T-helper 1 cell (primary cell): ENCODE data around the gene MED10.

ENCODE experiments used
- DNase-seq, 5 donors: peaks; one replicate each; pipeline ENCODE4 v3.0.0-alpha.2; 2012 to 2020
- total RNA-seq, 4 donors: gene quantifications; one replicate each; lab custom pipeline; 2026; lab: John Stamatoyannopoulos, UW

The MED10 gene
- total RNA-seq = 20.3 to 32.5 (median 26.7) reads per million in 4 donors

- DNase-seq = peak; percentile 89 to 96 (median 93)
These were observed at the start of gene MED10 for GRCh38 chr5:6377905-6378765. MED10 (minus strand) TSS chr5:6378547; CDS start chr5:6378483, 64 bp downstream.

DNA sequence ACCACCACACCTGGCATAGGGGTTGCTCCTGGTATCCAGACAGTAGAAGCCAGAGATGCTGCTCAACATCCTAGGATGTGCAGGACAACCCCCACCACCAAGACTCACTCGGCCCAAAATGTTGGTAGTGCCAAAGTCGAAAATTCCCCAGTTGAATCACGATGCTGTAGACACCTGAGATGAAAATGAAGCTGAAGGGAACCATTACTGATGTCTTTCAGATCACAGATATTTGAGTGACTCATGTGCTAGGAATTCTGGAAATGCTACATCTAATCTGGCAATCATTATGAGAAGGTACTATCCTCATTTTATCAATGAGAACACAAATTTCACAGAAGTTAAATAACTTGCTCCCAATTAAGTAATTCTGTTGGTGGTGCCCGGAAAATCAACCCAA, 49.3 kb upstream of the MED10 start:
- no peak for DNase-seq

GRCh38 chr5:6424700-6425099, 46.4 kb upstream of the MED10 start:
- DNase-seq = no peak

DNA sequence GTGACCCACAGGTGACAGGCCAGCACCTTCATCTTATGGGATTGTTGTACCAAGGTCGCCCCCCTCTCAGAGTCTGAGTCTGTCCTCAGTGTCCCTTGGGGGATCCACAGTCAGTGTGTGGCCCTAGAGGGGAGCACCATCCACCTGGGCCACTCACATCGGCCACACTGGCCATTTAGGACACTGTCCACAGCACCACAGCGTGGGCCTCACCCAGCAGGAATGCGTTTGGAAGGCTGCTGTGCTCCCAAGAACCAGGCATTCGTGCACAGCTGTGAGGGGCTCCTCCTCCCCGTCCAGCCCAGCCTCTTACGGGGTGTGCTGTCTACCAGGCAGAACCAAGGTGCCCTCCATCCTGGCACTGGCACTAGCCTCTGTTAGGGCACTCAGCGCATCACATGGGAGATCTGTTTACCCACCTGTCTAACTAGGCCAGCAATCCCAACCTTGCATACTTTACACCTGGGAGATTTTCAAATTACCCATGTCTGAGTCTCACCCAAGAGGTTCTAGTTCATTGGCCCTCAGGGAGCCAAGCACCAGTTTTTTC, 45.8 kb upstream of the MED10 start:
- DNase-seq = no peak

GRCh38 chr5:6423327-6424109, 45.2 kb upstream of the MED10 start:
- DNase-seq = no peak

DNA sequence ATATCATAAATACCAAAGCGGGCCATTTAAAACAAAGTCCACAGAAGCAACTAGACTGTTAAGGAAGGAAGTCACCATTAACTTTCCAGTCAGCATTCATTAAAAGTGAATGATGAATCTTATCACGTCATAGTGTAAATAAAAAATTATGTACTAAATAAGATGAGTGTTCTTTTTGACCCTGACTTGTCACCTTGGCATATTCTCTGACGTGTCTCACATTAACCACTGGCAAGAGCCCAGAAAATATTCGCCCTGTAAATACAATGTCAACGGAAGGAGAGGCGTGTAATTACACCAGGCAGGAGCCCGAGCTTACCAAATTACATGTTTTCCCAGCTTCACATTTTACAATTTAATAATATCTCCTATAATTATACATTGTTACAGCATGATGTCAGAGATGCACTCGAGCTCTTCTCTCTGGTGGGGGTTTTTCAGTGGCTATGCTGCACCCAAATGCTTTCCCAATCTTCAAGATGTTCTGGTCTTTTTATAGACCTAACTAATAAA, 41.0 kb upstream of the MED10 start:
- no peak for DNase-seq

GRCh38 chr5:6418679-6419276, 40.4 kb upstream of the MED10 start:
- no peak for DNase-seq

DNA sequence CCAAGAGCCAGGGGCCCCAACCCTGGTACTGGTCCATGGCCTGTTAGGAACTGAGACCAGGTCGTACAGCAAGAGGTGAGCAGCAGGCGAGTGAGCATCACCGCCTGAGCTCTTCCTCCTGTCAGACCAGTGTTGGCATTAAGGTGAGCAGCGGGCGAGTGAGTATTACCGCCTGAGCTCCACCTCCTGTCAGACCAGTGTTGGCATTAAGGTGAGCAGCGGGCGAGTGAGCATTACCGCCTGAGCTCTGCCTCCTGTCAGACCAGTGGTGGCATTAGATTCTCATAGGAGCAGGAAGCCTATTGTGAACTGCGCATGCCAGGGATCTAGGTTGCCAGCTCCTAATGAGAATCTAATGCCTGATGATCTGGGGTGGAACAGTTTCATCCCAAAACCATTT, 39.3 kb upstream of the MED10 start:
- DNase-seq = no peak

DNA sequence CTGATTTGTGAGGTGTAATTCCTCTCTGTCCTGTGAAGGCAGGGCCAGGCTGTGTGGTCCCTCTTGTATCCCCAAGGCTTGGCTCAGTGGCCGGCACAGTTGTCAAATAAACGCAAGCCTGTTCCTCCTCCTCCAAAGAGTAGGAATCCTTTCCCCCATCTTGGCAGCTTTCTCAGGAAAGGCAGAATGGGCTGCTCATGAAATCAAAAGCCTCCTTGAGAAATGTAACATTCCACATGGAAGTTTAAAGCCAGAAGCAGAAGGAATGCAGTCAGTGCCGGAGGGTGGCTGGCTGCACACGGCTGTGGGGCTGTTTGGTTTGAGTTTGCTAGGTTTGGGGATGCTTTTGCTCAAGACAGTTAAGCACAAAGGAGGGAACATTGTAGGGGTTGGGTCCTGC, 34.5 kb upstream of the MED10 start:
- no peak for DNase-seq

GRCh38 chr5:6411141-6411540, 32.8 kb upstream of the MED10 start:
- no peak for DNase-seq

- DNase-seq = no peak
These were observed 32.1 kb upstream of the MED10 start for GRCh38 chr5:6410421-6410820.

DNA sequence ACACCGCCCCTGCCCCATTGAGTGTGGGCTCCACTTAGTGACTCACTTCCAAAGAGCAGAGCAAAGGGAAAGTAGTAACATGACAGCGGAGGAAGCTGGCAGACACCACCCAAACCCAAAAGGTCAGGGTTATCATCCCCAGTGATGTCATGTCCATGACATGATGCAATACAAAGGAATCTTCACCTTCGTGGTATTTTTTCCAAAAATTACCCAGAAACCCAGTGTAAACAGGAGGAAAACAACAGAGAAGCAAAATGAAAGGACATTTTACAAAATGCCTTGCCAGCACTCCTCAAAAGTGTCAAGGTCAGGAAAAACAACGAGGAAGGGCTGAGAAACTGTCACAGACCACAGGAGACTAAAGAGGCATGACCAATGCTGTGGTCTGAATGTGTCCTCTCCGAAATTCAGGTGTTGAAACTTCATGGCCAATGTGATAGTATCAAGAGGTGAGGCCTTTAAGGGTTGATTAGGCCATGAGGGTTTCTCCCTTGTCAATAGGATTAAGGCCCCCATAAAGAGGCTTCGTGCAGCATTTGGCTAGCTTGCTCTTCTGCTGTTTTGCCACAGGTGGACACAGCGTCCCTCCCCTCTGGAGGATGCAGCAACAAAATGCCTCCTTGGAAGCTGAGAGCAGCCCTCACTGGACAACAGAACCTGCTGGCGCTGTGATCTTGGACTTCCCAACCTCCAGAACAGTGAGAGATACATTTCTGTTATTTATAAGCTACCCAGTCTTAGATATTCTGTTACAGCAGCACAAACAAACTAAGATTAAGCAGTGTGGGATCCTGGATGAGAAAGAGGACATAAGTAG, 30.5 kb upstream of the MED10 start:
- no peak for DNase-seq

DNA sequence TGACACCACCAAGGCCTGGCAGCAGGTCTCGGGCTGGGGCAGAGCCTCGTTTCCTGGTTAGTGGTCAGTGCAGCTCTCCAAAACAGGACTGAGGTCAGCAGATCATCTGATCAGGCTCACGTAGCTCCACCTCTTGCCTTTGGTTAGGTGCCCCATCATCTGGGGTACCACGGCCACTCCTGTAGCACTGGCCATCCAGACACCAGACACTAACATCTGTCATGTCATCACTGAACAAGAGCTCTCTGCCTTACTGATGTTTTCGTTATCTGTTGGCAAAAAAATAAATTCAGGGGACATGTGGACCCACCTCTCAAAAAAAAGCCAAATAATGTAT, 29.9 kb upstream of the MED10 start:
- DNase-seq = no peak

DNA sequence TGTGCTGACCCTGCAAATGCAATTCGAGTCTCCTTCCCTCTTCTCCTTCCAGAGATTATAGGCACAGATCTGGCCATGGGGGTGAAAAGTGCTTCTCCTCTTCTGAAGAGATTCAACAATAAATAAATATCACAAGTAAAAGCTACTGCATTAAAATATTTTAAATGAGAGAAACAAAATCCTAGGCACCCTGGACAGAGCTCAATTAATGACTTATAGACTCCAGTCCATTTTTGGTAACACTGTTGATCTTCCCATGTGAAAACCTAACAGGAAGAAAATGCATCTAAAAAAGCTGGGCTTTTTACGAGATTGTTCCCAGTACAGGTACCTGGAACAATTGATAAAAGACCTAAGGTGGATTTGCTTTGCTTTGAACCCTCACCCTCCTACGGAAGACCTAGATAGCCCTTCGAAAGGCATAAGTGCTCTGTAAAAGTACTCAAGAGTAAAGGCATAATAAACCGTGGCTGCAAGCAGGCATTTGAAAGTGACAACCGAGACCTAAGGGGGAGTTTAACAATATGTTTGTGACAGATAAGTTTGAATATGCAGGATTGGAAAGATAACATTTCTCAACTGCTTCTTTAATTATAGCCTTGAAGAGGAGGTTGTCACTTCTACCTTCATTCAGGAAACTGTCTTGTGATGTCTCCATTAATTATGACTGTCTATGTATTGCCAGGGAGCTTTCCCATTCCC, 29.4 kb upstream of the MED10 start:
- DNase-seq = no peak

- no peak for DNase-seq
These were observed 27.2 kb upstream of the MED10 start for GRCh38 chr5:6405591-6405990.

- no peak for DNase-seq
These were observed 25.8 kb upstream of the MED10 start for GRCh38 chr5:6404129-6404528.

DNA sequence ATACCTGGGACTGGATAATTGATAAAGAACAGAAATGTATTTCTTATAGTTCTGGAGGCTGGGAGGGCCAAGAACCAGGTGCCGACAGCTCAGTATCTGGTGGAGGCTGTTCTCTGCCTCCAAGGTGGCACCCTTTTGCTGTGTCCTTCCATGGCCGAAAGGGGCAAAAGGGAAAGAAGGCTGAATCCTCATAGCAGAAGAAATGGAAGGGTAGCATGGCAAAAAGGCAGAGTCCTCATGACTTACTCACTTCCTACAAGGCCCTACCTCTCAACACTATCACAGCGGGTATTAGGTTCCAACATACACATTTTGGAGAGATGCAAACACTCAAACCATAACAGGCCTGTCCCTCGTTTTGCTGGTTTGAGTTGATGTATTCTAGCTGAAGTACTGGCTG, 25.1 kb upstream of the MED10 start:
- no peak for DNase-seq

- DNase-seq = no peak
These were observed 24.6 kb upstream of the MED10 start for GRCh38 chr5:6402939-6403338.

DNA sequence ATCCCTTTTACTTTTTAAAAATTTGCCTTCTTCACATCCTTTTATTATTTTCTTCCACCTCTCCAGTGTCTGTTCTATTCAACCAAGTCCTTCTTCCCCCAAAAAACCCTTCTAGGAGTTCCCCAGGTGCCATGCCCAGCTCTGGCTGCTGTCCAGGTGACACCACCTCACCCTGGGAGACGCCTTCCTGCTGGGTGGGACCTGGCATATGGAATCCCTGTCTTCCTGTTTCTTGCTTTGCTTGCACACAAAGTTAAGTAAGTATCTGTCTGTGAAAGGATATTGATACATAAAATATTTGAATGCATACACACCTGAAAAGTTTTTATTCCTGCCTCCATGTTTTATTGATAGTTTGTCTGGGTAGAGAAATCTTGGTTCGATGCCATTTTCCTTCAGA, 23.1 kb upstream of the MED10 start:
- DNase-seq = no peak

DNA sequence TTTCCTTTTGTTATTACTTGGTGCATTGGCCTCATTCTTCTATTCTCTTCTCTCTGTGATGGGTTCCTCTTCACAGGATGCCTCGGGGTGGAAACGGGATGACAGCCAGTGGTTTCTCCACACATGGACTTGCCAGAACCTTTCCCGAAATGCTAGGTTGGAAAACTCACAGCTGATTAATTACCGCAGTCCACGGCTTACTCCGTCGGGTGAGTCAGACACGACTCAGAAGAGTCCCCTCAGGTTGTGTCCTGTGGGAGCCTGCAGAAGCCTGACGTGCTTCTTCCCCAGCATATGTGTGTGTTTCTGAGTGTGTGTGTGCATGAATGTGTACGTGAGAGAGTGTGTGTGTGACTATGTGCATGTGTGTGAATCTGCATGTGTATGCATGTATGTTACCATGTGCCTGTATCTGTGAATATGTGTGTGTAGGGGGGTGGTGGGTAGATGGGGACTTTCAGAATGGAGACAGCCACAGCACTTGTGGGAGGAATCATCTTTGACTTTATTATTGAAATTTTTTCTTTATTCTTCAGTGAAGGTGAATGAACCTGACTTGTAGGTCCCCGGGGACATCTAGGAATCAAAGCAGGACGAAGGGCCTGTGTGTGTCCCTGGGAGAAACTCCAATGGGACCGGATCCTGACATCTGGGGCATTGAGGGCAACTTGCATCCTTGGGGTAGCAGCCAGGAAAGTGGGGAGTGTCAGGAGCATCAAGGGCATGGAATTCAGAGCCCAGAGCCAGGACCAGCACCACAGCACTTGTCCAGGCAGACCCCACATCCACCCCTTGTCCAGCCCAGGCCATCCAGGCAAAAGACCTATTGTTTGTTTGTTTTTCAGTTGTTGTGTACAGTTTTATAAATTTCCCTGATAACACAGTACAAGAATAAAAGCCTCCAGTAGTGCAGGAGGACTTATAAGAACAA, 21.9 kb upstream of the MED10 start:
- DNase-seq = no peak
